ENCODE results near the gene CD3E.

DNA sequence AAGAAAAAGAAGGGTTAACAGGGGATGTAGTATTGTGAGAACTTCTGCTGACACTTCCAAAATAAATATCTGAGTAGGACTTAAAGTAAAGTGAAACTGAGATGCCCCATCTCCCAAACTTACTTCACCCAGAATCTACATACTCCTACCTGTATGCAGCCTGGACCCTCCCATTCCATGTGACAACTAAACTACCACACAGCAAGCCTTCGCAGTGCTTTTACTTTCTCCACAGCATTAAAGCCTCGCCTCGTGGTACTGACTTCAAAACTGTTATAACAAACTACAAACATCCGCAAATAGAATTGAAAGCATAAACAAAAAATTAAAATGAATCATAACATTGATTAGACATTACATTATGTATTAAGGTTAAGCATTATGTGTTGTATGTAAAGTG is 41.4 kb upstream of the CD3E start:
- TF ChIP-seq CTCF (IDR thresholded peaks at IDR 0.05) (no peak), POLR2A (IDR thresholded peaks at IDR 0.05) (no peak)

Data from body of pancreas (tissue), 4 donors.